PC-3 (cell line): ENCODE data around the gene RPS6KA2.

Experiments
- EZH2 ChIP-seq: fragments of 300-600 bp; sonication (generic); IDR thresholded peaks from one replicate; pipeline ENCODE4 v1.6.1; 2017; ENCODE audit warnings: antibody characterized with exemption, mild to moderate bottlenecking, low read length; ENCODE audit not compliant: unreplicated experiment
- TF ChIP-seq, protein P1 (sequence below): fragments of 300-600 bp; sonication (generic); conservative IDR thresholded peaks from 2 replicates; pipeline ENCODE4 v1.5.1; 2017; ENCODE audit warnings: antibody characterized with exemption, low read depth, mild to moderate bottlenecking, low read length

DNA sequence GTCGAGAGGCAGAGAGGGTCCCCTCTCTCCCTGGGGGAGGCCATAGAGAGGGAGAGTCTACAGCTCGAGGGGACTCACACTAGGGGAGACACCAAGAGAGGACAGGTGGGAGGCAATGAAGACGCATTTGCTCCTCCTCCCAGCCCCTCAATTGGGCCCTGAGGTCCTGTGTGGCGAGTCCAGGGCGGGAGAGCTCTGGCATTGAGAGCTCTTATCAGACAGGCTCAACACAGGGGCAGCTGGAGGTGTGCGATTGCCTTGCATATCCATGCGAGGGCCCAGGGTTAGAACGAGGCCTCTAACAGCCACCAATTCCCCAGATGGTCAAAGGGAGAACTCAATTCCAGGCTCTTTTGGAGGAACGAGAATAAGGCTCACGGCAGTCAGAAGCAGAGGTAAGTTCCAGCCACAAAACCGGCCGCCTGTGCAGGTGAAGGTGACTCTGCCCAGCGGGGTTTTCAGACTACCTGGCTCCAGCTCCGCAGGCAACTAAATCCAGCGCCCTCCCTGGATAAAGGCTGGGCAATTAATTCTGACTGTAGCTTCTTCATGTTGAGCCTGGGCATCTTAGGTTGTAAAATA, 150.3 kb downstream of the RPS6KA2 start:
- TF ChIP-seq EZH2: no peak
- TF ChIP-seq, protein P1, sequence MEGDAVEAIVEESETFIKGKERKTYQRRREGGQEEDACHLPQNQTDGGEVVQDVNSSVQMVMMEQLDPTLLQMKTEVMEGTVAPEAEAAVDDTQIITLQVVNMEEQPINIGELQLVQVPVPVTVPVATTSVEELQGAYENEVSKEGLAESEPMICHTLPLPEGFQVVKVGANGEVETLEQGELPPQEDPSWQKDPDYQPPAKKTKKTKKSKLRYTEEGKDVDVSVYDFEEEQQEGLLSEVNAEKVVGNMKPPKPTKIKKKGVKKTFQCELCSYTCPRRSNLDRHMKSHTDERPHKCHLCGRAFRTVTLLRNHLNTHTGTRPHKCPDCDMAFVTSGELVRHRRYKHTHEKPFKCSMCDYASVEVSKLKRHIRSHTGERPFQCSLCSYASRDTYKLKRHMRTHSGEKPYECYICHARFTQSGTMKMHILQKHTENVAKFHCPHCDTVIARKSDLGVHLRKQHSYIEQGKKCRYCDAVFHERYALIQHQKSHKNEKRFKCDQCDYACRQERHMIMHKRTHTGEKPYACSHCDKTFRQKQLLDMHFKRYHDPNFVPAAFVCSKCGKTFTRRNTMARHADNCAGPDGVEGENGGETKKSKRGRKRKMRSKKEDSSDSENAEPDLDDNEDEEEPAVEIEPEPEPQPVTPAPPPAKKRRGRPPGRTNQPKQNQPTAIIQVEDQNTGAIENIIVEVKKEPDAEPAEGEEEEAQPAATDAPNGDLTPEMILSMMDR: no peak
